ENCODE measurements around the gene ADRA2C. TPM values are rescaled to one million over a fixed set of nuclear protein-coding genes. Genes with fewer than 3 reads are reported as not detected.

The ADRA2C gene
- total RNA-seq, 1 experiment from 2014 or later, result 23.5 TPM

GRCh38 chr4:3742610-3743009 is 23.6 kb upstream of the ADRA2C start:
- no peak for ATAC-seq
- no peak overlapping the region for H3K27ac ChIP-seq (ENCODE audit: low read length)
- CTCF ChIA-PET, result no interaction called here
- no peaks in the 10 kb centered on the region for H3K9me3 ChIP-seq (ENCODE audit: control insufficient read depth, insufficient read depth, low read depth, low read length)
- in situ Hi-C loops (cut with HindIII; ENCODE audit: low pct_unique_long_range_greater_than_20kb, low sequenced_read_pairs) (no loop called here), intact Hi-C loops (cut with micrococcal nuclease; ENCODE audit: unreplicated experiment) (no loop called here)
- peaks cover 3% of the 10 kb centered on the region; the same call in 1 of the 2 replicates for H3K27me3 ChIP-seq (ENCODE audit: control insufficient read depth, insufficient read depth, low read length)
- no peak overlapping the region for H3K4me3 ChIP-seq (ENCODE audit: low read depth in 2 of 2, low read length in 2 of 2)
- BruUV-seq (replicated peaks), result no TSS peak
- DNase-seq (ENCODE audit: low read depth, low spot score), result no peak
- TF ChIP-seq TCF7L2 (IDR thresholded peaks at IDR 0.05; ENCODE audit: low read depth, low read length), result no peak
- no peak for TF ChIP-seq POLR2AphosphoS5 (IDR thresholded peaks at IDR 0.05; ENCODE audit: low read depth, low read length)
- TF ChIP-seq, protein P1, sequence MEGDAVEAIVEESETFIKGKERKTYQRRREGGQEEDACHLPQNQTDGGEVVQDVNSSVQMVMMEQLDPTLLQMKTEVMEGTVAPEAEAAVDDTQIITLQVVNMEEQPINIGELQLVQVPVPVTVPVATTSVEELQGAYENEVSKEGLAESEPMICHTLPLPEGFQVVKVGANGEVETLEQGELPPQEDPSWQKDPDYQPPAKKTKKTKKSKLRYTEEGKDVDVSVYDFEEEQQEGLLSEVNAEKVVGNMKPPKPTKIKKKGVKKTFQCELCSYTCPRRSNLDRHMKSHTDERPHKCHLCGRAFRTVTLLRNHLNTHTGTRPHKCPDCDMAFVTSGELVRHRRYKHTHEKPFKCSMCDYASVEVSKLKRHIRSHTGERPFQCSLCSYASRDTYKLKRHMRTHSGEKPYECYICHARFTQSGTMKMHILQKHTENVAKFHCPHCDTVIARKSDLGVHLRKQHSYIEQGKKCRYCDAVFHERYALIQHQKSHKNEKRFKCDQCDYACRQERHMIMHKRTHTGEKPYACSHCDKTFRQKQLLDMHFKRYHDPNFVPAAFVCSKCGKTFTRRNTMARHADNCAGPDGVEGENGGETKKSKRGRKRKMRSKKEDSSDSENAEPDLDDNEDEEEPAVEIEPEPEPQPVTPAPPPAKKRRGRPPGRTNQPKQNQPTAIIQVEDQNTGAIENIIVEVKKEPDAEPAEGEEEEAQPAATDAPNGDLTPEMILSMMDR (IDR thresholded peaks at IDR 0.05), result no peak
- no peak for TF ChIP-seq SIN3A (IDR thresholded peaks at IDR 0.05; ENCODE audit: borderline replicate concordance, insufficient read depth, low read depth, low read length)
- TF ChIP-seq REST (IDR thresholded peaks at IDR 0.05; ENCODE audit: insufficient read depth in 1 of 2, low read depth in 2 of 2, low read length in 1 of 2), result no peak
- POLR2A ChIA-PET, result no interaction called here
- peaks cover 4% of the 10 kb centered on the region; the same call in 1 of the 2 replicates for H3K36me3 ChIP-seq (ENCODE audit: control insufficient read depth, insufficient read depth, low read length)
- peaks cover 6% of the 10 kb centered on the region for H3K4me1 ChIP-seq (ENCODE audit: control insufficient read depth, insufficient read depth, low read length)

DNA sequence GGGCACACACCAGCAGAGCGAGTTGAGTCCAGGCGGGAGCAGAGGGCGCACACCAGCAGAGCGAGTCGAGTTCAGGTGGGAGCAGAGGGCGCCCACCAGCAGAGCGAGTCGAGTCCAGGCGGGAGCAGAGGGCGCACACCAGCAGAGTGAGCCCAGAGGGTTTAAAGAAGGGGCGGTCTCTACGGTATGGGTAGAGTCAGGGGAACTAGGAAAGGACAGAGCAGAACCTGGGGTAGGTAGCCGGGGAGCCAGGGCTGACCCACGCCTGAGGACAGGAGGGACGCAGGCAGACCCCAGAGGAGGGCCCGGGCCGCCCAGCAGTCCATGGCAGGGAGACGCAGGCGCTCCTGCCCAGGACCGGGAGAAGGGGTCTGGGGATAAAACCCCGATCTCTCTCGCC is 22.0 kb upstream of the ADRA2C start:
- POLR2A ChIA-PET, result no interaction called here
- H3K27me3 ChIP-seq (ENCODE audit: control insufficient read depth, insufficient read depth, low read length), result peaks cover 3% of the 10 kb centered on the region; the same call in 1 of the 2 replicates

More for the DNA sequence above, 22.0 kb upstream of the ADRA2C start:
- in situ Hi-C loops (cut with HindIII; ENCODE audit: low pct_unique_long_range_greater_than_20kb, low sequenced_read_pairs), result no loop called here
- peaks cover 4% of the 10 kb centered on the region; the same call in 1 of the 2 replicates for H3K36me3 ChIP-seq (ENCODE audit: control insufficient read depth, insufficient read depth, low read length)
- no peak for DNase-seq (ENCODE audit: low read depth, low spot score)
- H3K9me3 ChIP-seq (ENCODE audit: control insufficient read depth, insufficient read depth, low read depth, low read length), result no peaks in the 10 kb centered on the region
- no peak overlapping the region for H3K27ac ChIP-seq (ENCODE audit: low read length)
- ATAC-seq, result no peak
- no TSS peak for BruUV-seq (replicated peaks)
- no peak for TF ChIP-seq REST (IDR thresholded peaks at IDR 0.05; ENCODE audit: insufficient read depth in 1 of 2, low read depth in 2 of 2, low read length in 1 of 2)
- no peak for TF ChIP-seq TCF7L2 (IDR thresholded peaks at IDR 0.05; ENCODE audit: low read depth, low read length)
- intact Hi-C loops (cut with micrococcal nuclease; ENCODE audit: unreplicated experiment), result no loop called here
- CTCF ChIA-PET, result no interaction called here
- H3K4me3 ChIP-seq (ENCODE audit: low read depth in 2 of 2, low read length in 2 of 2), result no peak overlapping the region
- peaks cover 6% of the 10 kb centered on the region for H3K4me1 ChIP-seq (ENCODE audit: control insufficient read depth, insufficient read depth, low read length)

All from Panc1 (cell line).